Activated T-helper 17 cell treated with anti-CD3 and anti-CD28 coated beads, Interleukin-2, amount 50 U/mL, for 72 hours (primary cell): ENCODE measurements around the gene RHBDD2. TPM values are rescaled to one million over a fixed set of nuclear protein-coding genes. Genes with fewer than 3 reads are reported as not detected.
"Not testable (repeated sequence)": the region's sequence is repeated elsewhere in the genome, so short reads cannot be mapped to it uniquely, and the experiment has no call there.

Source experiments
- ATAC-seq: fragments of 150-1000 bp; cut with Tn5 transposase; replicated peaks from 2 replicates; pipeline ENCODE4 v1.10.0; 2021; ENCODE audit warnings: mild to moderate bottlenecking, moderate library complexity
- H3K27ac Mint-ChIP-seq: one replicate; pipeline ENCODE4 v1.8.0; 2022; ENCODE audit warnings: mixed read lengths
- H3K27me3 Mint-ChIP-seq: one replicate; pipeline ENCODE4 v1.8.0; 2022; ENCODE audit warnings: mixed read lengths
- H3K36me3 Mint-ChIP-seq: one replicate; pipeline ENCODE4 v1.8.0; 2022; ENCODE audit warnings: low read depth, mild to moderate bottlenecking, mixed read lengths
- H3K4me1 Mint-ChIP-seq: one replicate; pipeline ENCODE4 v1.8.0; 2022; ENCODE audit warnings: mixed read lengths
- H3K4me3 Mint-ChIP-seq: one replicate; pipeline ENCODE4 v1.8.0; 2022; ENCODE audit warnings: mild to moderate bottlenecking, mixed read lengths
- H3K9me3 Mint-ChIP-seq: one replicate; pipeline ENCODE4 v1.8.0; 2022; ENCODE audit warnings: mixed read lengths
- total RNA-seq, 2 donors: library from RNA; stranded (reverse); gene quantifications; one replicate each; pipeline ENCODE4 v1.2.3, GENCODE V29; 2022

Gene RHBDD2
- total RNA-seq, 2 donors from 2014 or later: 16.5 to 19.3 TPM

- no peaks in the 10 kb centered on the region for H3K9me3 Mint-ChIP-seq
- ATAC-seq: no peak
- H3K4me1 Mint-ChIP-seq: no peaks in the 10 kb centered on the region
- no peaks in the 10 kb centered on the region for H3K36me3 Mint-ChIP-seq
- no peak overlapping the region for H3K27ac Mint-ChIP-seq
- no peaks in the 10 kb centered on the region for H3K27me3 Mint-ChIP-seq
- no peak overlapping the region for H3K4me3 Mint-ChIP-seq
Observed at GRCh38 chr7:75850235-75850634, 28.6 kb upstream of the RHBDD2 start.

- ATAC-seq: no peak
- Mint-ChIP-seq H3K4me1 (peaks cover 10% of the 10 kb centered on the region), H3K27ac (no peak overlapping the region), H3K4me3 (no peak overlapping the region), H3K27me3 (peaks cover 5% of the 10 kb centered on the region), H3K9me3 (peaks cover 7% of the 10 kb centered on the region), H3K36me3 (no peaks in the 10 kb centered on the region)
Observed at GRCh38 chr7:75854233-75854632, 24.6 kb upstream of the RHBDD2 start.

GRCh38 chr7:75854813-75855345, 24.0 kb upstream of the RHBDD2 start:
- H3K4me3 Mint-ChIP-seq, H3K27me3 Mint-ChIP-seq, ATAC-seq: not testable (repeated sequence)

GRCh38 chr7:75856536-75856935, 22.3 kb upstream of the RHBDD2 start:
- Mint-ChIP-seq H3K36me3 (no peaks in the 10 kb centered on the region), H3K4me1 (peaks cover 10% of the 10 kb centered on the region), H3K27me3 (peaks cover 5% of the 10 kb centered on the region), H3K27ac (no peak overlapping the region), H3K9me3 (peaks cover 7% of the 10 kb centered on the region), H3K4me3 (no peak overlapping the region)
- no peak for ATAC-seq

More at GRCh38 chr7:75854813-75855345, 24.0 kb upstream of the RHBDD2 start:
- peaks cover 10% of the 10 kb centered on the region for H3K4me1 Mint-ChIP-seq
- not testable (repeated sequence) for H3K36me3 Mint-ChIP-seq, H3K27ac Mint-ChIP-seq, H3K9me3 Mint-ChIP-seq

GRCh38 chr7:75858410-75858809, 20.4 kb upstream of the RHBDD2 start:
- Mint-ChIP-seq H3K9me3 (peaks cover 7% of the 10 kb centered on the region), H3K4me3 (no peak overlapping the region), H3K27ac (peak overlapping the region; percentile 70), H3K27me3 (peaks cover 5% of the 10 kb centered on the region), H3K4me1 (peaks cover 10% of the 10 kb centered on the region), H3K36me3 (no peaks in the 10 kb centered on the region)
- no peak for ATAC-seq

GRCh38 chr7:75861636-75862035, 17.2 kb upstream of the RHBDD2 start:
- H3K4me3 Mint-ChIP-seq: no peak overlapping the region
- peaks cover 14% of the 10 kb centered on the region for H3K4me1 Mint-ChIP-seq
- H3K27ac Mint-ChIP-seq: no peak overlapping the region
- H3K36me3 Mint-ChIP-seq: no peaks in the 10 kb centered on the region
- no peak for ATAC-seq
- peaks cover 7% of the 10 kb centered on the region for H3K9me3 Mint-ChIP-seq
- H3K27me3 Mint-ChIP-seq: peaks cover 10% of the 10 kb centered on the region

GRCh38 chr7:75864251-75864650, 14.6 kb upstream of the RHBDD2 start:
- H3K4me3 Mint-ChIP-seq, H3K9me3 Mint-ChIP-seq, H3K36me3 Mint-ChIP-seq, H3K27ac Mint-ChIP-seq, H3K27me3 Mint-ChIP-seq, H3K4me1 Mint-ChIP-seq, ATAC-seq: not testable (repeated sequence)

- no peaks in the 10 kb centered on the region for H3K9me3 Mint-ChIP-seq
- H3K36me3 Mint-ChIP-seq: no peaks in the 10 kb centered on the region
- H3K27ac Mint-ChIP-seq: no peak overlapping the region
- peaks cover 8% of the 10 kb centered on the region for H3K4me1 Mint-ChIP-seq
- no peak overlapping the region for H3K4me3 Mint-ChIP-seq
- no peak for ATAC-seq
- H3K27me3 Mint-ChIP-seq: peaks cover 6% of the 10 kb centered on the region
Observed at GRCh38 chr7:75866114-75866488, 12.7 kb upstream of the RHBDD2 start.

GRCh38 chr7:75866489-75867389, 12.1 kb upstream of the RHBDD2 start:
- peak; percentile 55 for ATAC-seq
- Mint-ChIP-seq H3K4me3 (no peak overlapping the region), H3K27me3 (peaks cover 6% of the 10 kb centered on the region), H3K9me3 (no peaks in the 10 kb centered on the region), H3K36me3 (no peaks in the 10 kb centered on the region), H3K4me1 (peaks cover 8% of the 10 kb centered on the region), H3K27ac (no peak overlapping the region)

- H3K9me3 Mint-ChIP-seq: no peaks in the 10 kb centered on the region
- H3K4me3 Mint-ChIP-seq: no peak overlapping the region
- no peaks in the 10 kb centered on the region for H3K36me3 Mint-ChIP-seq
- ATAC-seq: no peak
- H3K27me3 Mint-ChIP-seq: peaks cover 6% of the 10 kb centered on the region
- H3K4me1 Mint-ChIP-seq: peaks cover 12% of the 10 kb centered on the region
- no peak overlapping the region for H3K27ac Mint-ChIP-seq
Observed at GRCh38 chr7:75867390-75867717, 11.5 kb upstream of the RHBDD2 start.

- ATAC-seq: no peak
- peaks cover 6% of the 10 kb centered on the region for H3K27me3 Mint-ChIP-seq
- H3K4me1 Mint-ChIP-seq: peaks cover 12% of the 10 kb centered on the region
- no peaks in the 10 kb centered on the region for H3K9me3 Mint-ChIP-seq
- H3K36me3 Mint-ChIP-seq: no peaks in the 10 kb centered on the region
- H3K4me3 Mint-ChIP-seq: no peak overlapping the region
- no peak overlapping the region for H3K27ac Mint-ChIP-seq
Observed at GRCh38 chr7:75868153-75868552, 10.7 kb upstream of the RHBDD2 start.

- H3K27ac Mint-ChIP-seq: peak overlapping the region; percentile 26
- peak; percentile 82 for ATAC-seq
- H3K4me3 Mint-ChIP-seq: peak overlapping the region; percentile 64
- H3K36me3 Mint-ChIP-seq: no peaks in the 10 kb centered on the region
- H3K27me3 Mint-ChIP-seq: peaks cover 6% of the 10 kb centered on the region
- H3K9me3 Mint-ChIP-seq: no peaks in the 10 kb centered on the region
- H3K4me1 Mint-ChIP-seq: peaks cover 12% of the 10 kb centered on the region
Observed at GRCh38 chr7:75869776-75870379, 9.0 kb upstream of the RHBDD2 start.

- H3K27ac Mint-ChIP-seq: peak overlapping the region; percentile 65
- peak overlapping the region; percentile 64 for H3K4me3 Mint-ChIP-seq
Observed at GRCh38 chr7:75870557-75871161, 8.2 kb upstream of the RHBDD2 start.

GRCh38 chr7:75872073-75872782, 6.6 kb upstream of the RHBDD2 start:
- Mint-ChIP-seq H3K4me3 (no peak overlapping the region), H3K36me3 (no peaks in the 10 kb centered on the region), H3K27ac (peak overlapping the region; percentile 18), H3K4me1 (peaks cover 8% of the 10 kb centered on the region), H3K9me3 (no peaks in the 10 kb centered on the region), H3K27me3 (no peaks in the 10 kb centered on the region)
- ATAC-seq: no peak

More at GRCh38 chr7:75870557-75871161, 8.2 kb upstream of the RHBDD2 start:
- Mint-ChIP-seq H3K4me1 (peaks cover 12% of the 10 kb centered on the region), H3K36me3 (no peaks in the 10 kb centered on the region), H3K9me3 (no peaks in the 10 kb centered on the region), H3K27me3 (peaks cover 6% of the 10 kb centered on the region)
- peak; percentile 46 for ATAC-seq
